GM21360 (cell line): ENCODE results near the gene CYP3A5.

Experiments
- ATAC-seq: cut with Tn5 transposase; IDR thresholded peaks from one replicate; pipeline ENCODE4 v1.9.1; 2021; ENCODE audit warnings: mild to moderate bottlenecking, moderate library complexity; ENCODE audit not compliant: unreplicated experiment

CYP3A5 gene

DNA sequence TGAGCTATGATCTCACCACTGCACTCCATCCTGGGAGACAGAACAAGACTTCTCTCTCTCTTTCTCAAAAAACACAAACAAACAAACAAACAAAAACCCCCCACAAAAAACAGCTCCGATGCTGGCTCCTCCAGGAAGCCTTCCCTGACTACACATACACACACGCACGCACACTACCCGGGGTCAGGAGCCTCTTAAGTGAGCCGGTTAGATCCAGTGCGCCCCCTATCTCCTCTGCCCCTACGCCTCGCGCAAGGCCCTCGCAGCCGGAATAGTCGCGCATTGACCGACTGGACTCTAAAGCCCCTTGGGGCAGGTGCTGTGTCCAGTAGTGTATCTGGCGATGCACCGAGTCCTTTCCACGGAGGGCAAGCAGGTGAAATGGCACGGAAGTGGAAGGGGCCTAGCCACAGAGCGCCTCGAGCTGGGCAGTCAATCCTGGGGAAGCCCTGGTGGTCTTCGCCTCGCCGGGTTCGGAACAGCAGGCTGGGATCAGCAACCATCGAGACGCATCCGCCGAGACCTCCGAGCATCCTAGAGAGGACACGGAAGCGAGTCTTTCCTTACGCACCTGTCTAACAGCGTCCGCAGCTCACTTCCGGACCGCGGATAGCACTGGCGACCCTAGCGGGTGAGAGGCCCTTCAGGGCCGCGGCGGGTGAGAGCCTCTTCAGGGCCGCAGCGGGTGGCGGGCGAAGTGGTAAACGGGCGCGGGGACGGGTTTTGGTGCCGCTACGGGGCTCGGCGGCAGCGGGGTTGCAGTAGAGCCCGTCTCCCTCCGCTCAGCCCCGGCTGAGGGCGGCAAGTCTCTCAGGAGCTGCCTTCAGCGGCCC lies 63.2 kb downstream of the CYP3A5 start, which contains the start of gene ZSCAN25:
TSS of gene ZSCAN25 (plus strand) at position 588 of the 833 bp plus-strand sequence. CDS start 2,661 bp downstream, outside the sequence.
- ATAC-seq, result peak; percentile 93

DNA sequence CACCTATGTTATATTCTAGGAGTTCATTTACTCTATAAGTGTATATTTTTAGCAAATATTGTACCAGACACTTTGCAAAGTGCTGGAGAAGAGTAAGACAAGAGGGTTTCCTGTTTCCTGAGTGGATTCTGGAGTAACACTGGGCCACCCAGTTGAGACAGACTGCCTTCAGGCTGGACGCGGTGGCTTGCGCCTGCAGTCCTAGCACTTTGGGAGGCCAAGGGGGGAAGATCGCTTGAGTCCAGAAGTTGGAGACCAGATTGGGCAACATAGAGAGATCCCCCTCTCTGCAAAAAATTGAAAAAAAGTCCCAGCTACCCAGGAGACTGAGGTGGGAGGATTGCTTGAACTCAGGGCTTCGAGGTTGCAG lies 63.8 kb downstream of the CYP3A5 start:
- no peak for ATAC-seq

DNA sequence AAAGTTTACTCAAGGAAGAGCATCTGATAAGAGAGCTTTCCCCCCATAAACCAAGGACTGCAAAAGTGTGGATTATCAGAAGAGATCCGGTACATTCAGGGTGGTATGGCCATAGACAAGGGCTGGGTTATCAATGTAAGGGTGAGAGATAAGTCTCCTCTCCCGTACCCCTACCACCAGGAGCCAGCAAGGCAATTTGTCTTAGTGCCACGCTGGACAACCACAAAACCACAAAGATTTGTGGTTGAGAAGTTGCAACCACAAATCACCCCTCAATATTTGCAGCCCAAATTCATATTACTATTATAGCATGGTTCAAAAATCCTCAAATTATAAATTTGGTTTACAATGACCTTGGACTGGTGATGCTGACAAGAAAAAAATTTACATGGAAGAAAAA lies 65.3 kb downstream of the CYP3A5 start:
- no peak for ATAC-seq

DNA sequence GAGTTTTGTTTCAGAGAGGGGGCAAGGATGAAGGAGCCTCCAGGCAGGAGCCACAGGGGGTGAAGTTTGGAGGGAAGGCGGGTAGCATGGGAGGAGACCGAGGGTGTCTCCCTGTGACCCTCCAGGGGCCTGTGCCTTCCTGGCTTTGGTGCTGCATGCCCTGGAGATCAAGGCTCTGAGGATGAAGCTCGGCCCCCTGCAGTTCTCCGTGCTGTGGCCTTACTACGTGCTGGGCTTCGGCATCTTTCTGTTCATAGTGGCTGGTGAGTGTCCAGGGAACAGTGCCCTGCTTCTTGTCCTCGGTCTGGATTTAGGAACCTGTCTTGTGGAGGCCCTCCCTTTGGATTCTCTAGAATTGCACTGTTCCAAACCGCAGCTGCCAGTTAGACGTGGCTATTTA lies 72.2 kb downstream of the CYP3A5 start:
- ATAC-seq, result no peak

DNA sequence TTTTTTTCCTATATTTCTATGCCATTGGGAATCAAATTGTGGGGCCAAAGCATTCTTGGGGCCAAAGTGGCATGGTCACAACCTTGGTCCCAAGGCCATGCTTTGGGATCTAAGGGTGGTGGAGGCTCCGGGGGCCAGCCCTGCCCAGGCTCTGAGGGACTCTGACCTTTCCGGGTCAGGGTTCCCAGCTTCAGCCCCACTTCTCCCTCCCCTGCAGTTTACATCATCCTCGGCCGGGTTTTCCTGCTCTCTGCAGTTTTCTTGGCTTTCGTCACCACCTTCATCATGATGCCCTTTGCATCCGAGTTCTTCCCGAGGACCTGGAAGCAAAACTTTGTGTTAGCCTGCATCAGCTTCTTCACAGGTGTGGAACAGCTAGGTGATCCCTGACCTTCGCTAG lies 73.3 kb downstream of the CYP3A5 start:
- ATAC-seq, result no peak

DNA sequence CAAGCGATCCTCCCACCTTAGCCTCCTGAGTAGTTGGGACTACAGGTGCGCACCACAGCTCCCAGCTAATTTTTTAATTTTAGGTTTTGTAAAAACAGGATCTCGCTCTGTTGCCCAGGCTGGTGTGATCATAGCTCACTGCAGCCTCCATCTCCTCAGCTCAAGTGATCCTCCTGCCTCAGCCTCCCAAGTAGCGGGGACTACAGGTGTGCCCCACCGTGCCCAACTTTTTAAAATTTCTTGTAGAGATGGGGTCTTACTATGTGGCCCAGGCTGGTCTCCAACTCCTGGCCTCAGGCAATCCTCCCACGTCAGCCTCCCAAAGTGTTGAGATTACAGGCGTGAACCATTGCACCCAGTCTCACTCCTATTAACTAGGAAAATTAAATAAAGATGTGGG lies 74.3 kb downstream of the CYP3A5 start:
- ATAC-seq, result no peak

DNA sequence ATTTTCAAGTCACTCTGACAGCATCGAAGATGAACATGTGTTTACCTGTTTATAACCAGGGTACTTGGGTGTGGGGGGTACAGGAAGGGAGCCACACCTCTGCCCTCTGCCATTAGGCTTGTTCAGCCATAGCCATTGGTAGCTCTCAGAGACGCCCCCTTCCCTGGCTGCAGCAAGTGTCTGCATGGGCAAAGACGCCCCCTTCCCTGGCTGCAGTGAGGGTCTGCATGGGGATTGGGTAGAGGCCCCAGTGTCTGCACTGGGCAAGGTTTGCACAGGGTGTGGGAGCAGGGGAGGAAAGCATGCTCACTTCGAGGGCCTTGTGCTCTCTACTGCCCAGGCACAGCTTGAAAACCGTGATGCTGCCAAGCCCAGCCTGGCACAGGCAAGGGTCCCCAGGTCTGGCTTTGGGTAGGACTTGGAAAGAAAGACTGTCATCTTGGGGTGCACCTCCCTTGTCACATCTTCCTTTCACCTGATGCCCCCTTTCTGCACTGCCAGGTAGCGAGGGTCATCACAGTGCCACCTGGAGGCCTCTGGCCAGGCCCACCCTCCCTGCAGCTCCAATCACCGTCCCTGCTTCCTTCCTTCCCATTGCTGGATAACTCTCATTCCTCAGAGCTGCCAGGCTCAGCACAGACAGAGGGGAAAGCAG lies 78.0 kb downstream of the CYP3A5 start:
- no peak for ATAC-seq

DNA sequence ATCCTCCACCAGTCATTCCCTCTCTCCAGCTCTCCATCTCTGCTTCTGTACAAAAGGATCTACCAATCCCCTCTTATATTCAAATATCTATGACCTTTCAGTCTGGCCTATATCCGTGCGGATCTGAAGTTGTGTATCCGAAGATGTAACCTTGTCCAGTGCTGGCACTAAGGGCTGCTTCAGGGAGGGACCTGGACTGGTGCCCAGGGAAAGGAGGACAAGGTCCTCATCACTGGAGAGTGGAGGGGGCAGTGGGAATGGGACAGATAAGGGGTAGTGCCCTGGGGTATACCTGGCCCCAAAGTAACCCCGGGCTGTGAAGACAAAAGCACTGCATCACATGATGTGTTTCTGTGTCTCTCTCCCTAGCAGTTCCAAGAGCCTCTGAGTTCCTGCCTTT lies 80.0 kb downstream of the CYP3A5 start:
- ATAC-seq, result no peak
